DMS53 treated with DMSO at 0.1 percent for 48 hours (cell line): ENCODE measurements around the gene CYP27A1.

Source experiments
- DNase-seq: peaks from one replicate; lab custom pipeline; 2025; ENCODE audit not compliant: unreplicated experiment; lab: John Stamatoyannopoulos, UW

The CYP27A1 gene

GRCh38 chr2:218781691-218782527 lies at the start of gene CYP27A1:
TSS of gene CYP27A1 (plus strand) at chr2:218782147. CDS start at chr2:218782183, 36 bp downstream.
- DNase-seq: peak; percentile 15

- no peak for DNase-seq
These were observed 49.2 kb upstream of the CYP27A1 start for GRCh38 chr2:218732761-218733158.

- no peak for DNase-seq
These were observed 48.6 kb upstream of the CYP27A1 start for GRCh38 chr2:218733171-218734021.

GRCh38 chr2:218734190-218734975 lies 47.6 kb upstream of the CYP27A1 start:
- no peak for DNase-seq

GRCh38 chr2:218736531-218736930 lies 45.4 kb upstream of the CYP27A1 start:
- no peak for DNase-seq

- no peak for DNase-seq
These were observed 38.9 kb upstream of the CYP27A1 start for GRCh38 chr2:218743068-218743467.

GRCh38 chr2:218744615-218745014 lies 37.3 kb upstream of the CYP27A1 start:
- no peak for DNase-seq

- DNase-seq: no peak
These were observed 36.8 kb upstream of the CYP27A1 start for GRCh38 chr2:218745160-218745558.

- DNase-seq: no peak
These were observed 36.1 kb upstream of the CYP27A1 start for GRCh38 chr2:218745559-218746469.

GRCh38 chr2:218746470-218746795 lies 35.5 kb upstream of the CYP27A1 start:
- DNase-seq: no peak

GRCh38 chr2:218746960-218747359 lies 35.0 kb upstream of the CYP27A1 start:
- no peak for DNase-seq

- DNase-seq: no peak
These were observed 33.1 kb upstream of the CYP27A1 start for GRCh38 chr2:218748741-218749441.

- DNase-seq: no peak
These were observed 27.7 kb upstream of the CYP27A1 start for GRCh38 chr2:218754201-218754600.

- no peak for DNase-seq
These were observed 27.2 kb upstream of the CYP27A1 start for GRCh38 chr2:218754781-218755180.

- DNase-seq: no peak
These were observed 26.8 kb upstream of the CYP27A1 start for GRCh38 chr2:218755198-218755566.

GRCh38 chr2:218755567-218756404 lies 26.2 kb upstream of the CYP27A1 start:
- DNase-seq: no peak

GRCh38 chr2:218756599-218757377 lies 25.2 kb upstream of the CYP27A1 start:
- no peak for DNase-seq

GRCh38 chr2:218761795-218762194 lies 20.2 kb upstream of the CYP27A1 start:
- DNase-seq: no peak
